Retinal pigment epithelial cell (primary cell): ENCODE measurements around the gene MRTFB.
A peak's percentile ranks its signal among the peaks of the same experiment; 100 is the strongest.

Experiments
- DNase-seq: peaks from one replicate; pipeline ENCODE4 v3.0.0-alpha.2; 2010; ENCODE audit warnings: low read depth
- H3K4me3 ChIP-seq: 2 replicates; pipeline ENCODE4 v1.5.1; 2011; ENCODE audit warnings: mild to moderate bottlenecking, low read length, control low read depth, moderate library complexity
- TF ChIP-seq, protein P1 (sequence below): conservative IDR thresholded peaks from 2 replicates; pipeline ENCODE4 v1.5.1; 2011; ENCODE audit warnings: low read depth, low read length, control low read depth, inconsistent platforms

Gene MRTFB

DNA sequence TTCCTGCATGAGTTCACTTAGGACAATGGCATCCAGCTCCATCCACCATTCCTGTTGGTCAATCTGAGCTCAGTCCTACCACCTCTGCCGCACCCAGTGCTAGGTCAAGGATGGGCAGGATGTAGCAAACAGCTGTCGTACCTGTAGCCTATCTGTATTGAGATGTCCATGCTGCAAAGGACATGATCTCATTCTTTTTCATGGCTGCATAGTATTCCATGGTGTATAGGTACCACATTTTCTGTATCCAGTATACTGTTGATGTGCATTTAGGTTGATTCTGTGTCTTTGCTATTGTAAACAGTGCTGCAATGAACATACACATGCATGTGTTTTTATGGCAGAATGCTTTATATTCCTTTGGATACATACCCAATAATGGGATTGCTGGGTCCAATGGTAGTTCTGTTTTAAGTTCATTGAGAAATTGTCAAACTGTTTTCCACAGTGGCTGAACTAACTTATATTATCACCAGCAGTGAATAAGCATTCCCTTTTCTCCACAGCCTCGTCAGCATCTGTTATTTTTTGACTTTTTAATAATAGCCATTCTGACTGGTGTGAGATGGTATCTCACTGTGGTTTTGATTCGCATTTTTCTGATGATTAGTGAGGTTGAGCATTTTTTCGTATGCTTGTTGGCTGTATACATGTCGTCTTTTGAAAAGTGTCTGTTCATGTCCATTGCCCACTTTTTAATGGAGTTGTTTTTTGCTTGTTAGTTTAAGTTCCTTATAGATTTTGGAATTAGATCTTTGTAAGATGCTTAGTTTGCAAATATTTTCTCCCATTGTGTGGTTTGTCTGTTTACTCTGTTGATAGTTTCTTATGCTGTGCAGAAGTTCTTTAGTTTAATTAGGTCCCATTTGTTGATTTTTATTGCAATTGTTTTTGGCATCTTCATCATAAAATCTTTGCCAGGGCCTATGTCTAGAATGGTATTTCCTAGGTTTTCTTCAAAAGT is 7.2 kb upstream of the MRTFB start:
- DNase-seq = no peak
- TF ChIP-seq, protein P1, sequence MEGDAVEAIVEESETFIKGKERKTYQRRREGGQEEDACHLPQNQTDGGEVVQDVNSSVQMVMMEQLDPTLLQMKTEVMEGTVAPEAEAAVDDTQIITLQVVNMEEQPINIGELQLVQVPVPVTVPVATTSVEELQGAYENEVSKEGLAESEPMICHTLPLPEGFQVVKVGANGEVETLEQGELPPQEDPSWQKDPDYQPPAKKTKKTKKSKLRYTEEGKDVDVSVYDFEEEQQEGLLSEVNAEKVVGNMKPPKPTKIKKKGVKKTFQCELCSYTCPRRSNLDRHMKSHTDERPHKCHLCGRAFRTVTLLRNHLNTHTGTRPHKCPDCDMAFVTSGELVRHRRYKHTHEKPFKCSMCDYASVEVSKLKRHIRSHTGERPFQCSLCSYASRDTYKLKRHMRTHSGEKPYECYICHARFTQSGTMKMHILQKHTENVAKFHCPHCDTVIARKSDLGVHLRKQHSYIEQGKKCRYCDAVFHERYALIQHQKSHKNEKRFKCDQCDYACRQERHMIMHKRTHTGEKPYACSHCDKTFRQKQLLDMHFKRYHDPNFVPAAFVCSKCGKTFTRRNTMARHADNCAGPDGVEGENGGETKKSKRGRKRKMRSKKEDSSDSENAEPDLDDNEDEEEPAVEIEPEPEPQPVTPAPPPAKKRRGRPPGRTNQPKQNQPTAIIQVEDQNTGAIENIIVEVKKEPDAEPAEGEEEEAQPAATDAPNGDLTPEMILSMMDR = no peak
- H3K4me3 ChIP-seq = no peak overlapping the region

DNA sequence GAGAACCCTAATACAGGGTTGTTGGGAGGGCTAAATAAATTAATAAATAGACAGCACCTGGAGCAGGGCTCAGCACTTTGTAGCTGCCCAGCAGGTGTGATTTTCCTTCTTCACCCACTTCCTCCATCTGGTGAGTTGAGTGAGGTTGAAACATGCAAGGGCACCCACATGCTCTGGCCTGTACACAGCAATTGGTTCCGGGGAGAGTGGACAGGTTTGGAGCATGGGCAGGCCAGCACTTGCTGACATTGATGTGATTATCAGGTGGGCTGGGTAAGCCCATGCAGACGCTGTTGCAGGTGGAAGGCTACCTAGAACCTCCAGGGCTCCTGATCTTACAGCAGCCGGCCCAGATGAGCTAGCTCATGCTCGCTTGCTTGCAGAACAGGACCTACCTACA is 1.3 kb upstream of the MRTFB start:
- H3K4me3 ChIP-seq = no peak overlapping the region
- no peak for DNase-seq
- TF ChIP-seq, protein P1 = no peak

DNA sequence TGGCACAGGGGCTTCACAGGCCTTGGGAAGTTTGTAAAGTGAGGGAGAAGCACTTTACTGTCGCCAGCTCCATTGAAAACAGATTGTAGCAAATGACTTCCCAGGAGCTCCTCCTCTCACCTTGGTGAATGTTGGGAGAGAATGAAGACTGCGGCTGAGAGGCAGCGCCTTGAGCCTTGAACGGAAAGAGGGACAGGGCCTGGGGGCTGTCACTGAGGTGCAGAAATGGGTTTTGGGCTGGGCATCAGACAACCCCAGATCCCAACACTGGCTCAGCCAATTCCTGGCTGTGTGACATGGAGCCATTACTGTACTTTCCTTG is 603 bp upstream of the MRTFB start:
- no peak for DNase-seq
- TF ChIP-seq, protein P1 = no peak
- peak overlapping the region; percentile 82 for H3K4me3 ChIP-seq

DNA sequence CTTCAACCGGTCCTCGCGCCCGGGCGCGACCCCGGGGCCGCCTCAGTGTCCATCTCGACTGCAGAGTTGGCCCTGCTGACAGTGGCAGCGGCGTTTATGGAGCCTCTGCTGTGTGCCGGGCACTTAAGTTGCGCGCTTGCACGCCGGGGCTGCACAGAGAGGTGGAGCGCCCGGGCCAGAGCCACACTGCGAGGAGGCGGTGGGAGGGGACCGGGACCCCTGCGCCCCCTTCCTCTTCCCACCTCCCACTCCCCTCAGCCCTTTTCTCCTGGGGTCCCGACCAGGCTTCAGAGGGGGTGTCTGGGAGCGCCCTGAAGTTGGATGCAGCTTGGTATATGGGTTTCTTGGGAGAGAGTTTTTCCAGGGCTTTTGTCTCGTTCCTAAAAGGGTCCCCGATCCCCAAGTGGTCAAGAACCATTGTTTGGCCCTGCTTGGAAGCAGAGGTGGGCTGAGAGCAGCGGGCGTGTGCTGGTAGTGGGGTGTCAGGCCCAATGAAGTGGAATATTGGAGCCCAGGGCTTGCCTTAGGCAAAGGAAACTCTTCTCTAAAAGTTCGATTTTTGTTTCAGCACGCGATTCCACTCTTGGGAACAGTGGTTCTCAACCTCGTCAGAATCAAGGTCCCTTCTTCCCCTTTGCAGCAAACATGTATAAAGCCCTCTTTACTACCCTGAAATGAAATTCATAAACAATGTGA is 605 bp downstream of the MRTFB start:
- no peak for DNase-seq
- peak overlapping the region; percentile 82 for H3K4me3 ChIP-seq
- TF ChIP-seq, protein P1 = no peak

DNA sequence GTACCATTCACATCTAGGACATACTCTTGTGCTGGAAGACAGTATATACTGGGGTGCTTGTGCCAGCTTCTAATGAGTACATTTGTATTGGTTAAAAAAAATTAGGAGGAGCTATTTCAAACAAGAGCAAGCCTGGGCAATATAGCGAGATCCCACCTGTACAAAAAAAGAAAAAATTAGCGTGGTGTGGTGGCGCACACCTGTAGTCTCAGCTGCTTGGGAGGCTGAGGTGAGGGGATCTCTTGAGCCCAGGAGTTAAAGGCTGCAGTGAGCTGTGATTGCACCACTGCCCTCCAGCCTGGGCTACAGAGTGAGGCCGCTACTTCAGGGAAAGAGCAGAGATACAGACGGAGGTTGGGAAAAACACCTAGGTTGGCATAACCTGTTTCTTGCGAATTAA is 1.2 kb downstream of the MRTFB start:
- DNase-seq = no peak
- H3K4me3 ChIP-seq = peak overlapping the region; percentile 82
- TF ChIP-seq, protein P1 = no peak

DNA sequence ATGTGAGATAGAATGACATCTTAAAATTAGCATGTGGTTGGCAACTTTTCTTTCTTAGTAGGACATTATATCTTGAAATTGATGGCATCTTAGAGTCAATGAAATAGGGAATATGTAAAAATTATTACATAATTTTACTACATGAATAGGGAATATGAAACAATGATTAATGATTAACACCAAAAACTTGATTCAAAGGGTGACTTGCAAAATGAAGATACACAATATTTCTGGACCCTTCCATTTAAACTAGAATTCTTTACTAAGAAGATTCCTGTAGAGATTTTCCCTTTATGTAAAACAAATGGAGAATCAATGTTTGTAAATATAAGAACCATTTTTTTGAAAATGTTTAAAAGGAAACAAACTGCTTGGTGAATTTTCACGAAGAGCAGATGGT is 3.4 kb downstream of the MRTFB start:
- DNase-seq = no peak
- no peak overlapping the region for H3K4me3 ChIP-seq
- TF ChIP-seq, protein P1 = no peak

DNA sequence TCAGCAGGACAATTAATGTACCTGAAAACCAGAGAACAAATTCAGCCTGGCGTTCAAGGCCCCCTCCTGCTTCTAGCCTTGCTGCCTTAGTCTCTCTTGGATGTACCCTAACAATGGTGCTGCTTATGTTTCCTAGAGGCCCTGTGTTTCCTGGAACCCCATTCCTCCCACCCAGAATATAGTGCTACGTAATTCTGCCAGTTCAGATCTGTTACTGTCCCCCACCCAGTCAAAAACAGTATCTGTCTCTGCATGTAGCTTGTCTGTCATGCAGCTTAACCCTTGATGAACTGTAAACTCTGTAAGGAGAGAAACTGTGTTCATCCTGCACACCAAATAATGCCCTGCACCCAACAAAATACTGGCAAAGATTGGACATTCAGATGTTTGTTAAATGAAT is 6.8 kb downstream of the MRTFB start:
- DNase-seq = no peak
- TF ChIP-seq, protein P1 = no peak
- H3K4me3 ChIP-seq = no peak overlapping the region
